Measurements from ENCODE around the gene SIGLEC1.

The SIGLEC1 gene

GRCh38 chr20:3712279-3712873 is at the start of gene SIGLEC1:
TSS of gene SIGLEC1 (minus strand) at chr20:3712600. CDS start at chr20:3707128, 5,472 bp downstream.
- DNase-seq = no peak

GRCh38 chr20:3760655-3761348 is 48.4 kb upstream of the SIGLEC1 start:
- no peak for DNase-seq

- DNase-seq = no peak
Measured at GRCh38 chr20:3759884-3760283, 47.5 kb upstream of the SIGLEC1 start.

GRCh38 chr20:3759316-3759823 is 47.0 kb upstream of the SIGLEC1 start:
- DNase-seq = no peak

GRCh38 chr20:3758566-3758965 is 46.2 kb upstream of the SIGLEC1 start:
- no peak for DNase-seq

GRCh38 chr20:3757268-3757667 is 44.9 kb upstream of the SIGLEC1 start:
- no peak for DNase-seq

- no peak for DNase-seq
Measured at GRCh38 chr20:3755814-3756480, 43.5 kb upstream of the SIGLEC1 start.

- DNase-seq = no peak
Measured at GRCh38 chr20:3755269-3755668, 42.9 kb upstream of the SIGLEC1 start.

GRCh38 chr20:3754276-3754630 is 41.9 kb upstream of the SIGLEC1 start:
- no peak for DNase-seq

- DNase-seq = no peak
Measured at GRCh38 chr20:3753501-3754275, 41.3 kb upstream of the SIGLEC1 start.

GRCh38 chr20:3753098-3753497 is 40.7 kb upstream of the SIGLEC1 start:
- DNase-seq = peak; percentile 42

GRCh38 chr20:3752386-3752759 is 40.0 kb upstream of the SIGLEC1 start:
- DNase-seq = no peak

GRCh38 chr20:3751675-3752385 is 39.4 kb upstream of the SIGLEC1 start:
- peak; percentile 43 for DNase-seq

GRCh38 chr20:3751305-3751674 is 38.9 kb upstream of the SIGLEC1 start:
- no peak for DNase-seq

- DNase-seq = peak; percentile 40
Measured at GRCh38 chr20:3749689-3750531, 37.5 kb upstream of the SIGLEC1 start.

GRCh38 chr20:3749087-3749688 is 36.8 kb upstream of the SIGLEC1 start:
- no peak for DNase-seq

- DNase-seq = no peak
Measured at GRCh38 chr20:3748073-3748472, 35.7 kb upstream of the SIGLEC1 start.

GRCh38 chr20:3747471-3747870 is 35.1 kb upstream of the SIGLEC1 start:
- DNase-seq = no peak

- no peak for DNase-seq
Measured at GRCh38 chr20:3745686-3746173, 33.3 kb upstream of the SIGLEC1 start.

- peak; percentile 81 for DNase-seq
Measured at GRCh38 chr20:3744806-3745685, 32.6 kb upstream of the SIGLEC1 start.

Data from stimulated activated CD4-positive, alpha-beta T cell treated with anti-CD3 and anti-CD28 coated beads, Interleukin-1b, Interleukin-23, amount 100 ng/mL, for 48 hours (primary cell).